ENCODE data around the gene ABTB2.

The ABTB2 gene

DNA sequence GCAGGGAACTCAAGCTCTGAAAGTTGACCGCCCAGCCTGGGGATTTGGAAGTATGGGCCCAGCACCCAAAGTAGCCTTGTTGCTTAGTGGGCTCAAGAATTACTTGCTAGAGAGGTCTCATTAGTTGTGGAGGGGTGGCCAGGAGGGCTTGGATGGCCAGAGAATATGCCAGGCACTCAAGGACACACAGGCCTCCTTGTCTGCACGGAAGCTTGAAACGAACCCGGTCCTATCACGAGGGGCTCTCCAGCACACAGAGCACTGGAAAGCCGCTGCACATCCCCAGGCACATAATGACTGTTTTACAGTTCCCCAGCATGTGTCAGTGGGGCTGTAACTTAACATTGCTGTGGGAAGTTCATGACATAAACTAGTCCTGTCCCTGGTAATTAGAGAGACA, 196.4 kb downstream of the ABTB2 start:
- no peak for DNase-seq

DNA sequence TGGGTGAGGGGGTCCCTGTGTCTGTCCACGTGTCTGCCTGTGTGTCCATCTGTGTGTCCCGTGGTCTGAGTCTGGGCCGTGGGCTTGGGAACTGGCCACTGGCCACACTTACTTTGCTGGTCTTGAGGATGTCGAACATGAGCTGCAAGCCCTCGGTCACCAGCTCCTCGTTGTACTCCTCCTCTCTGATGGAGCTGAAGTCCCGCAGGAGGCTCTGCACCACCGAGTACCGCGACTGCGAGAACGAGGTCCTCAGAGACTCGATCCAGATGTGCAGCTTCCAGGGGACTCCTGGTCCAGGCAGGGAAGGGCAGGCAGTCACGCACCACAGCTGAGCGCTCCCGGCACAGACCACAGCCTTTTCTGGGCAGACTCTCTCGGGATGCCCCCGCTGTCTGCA, 197.0 kb downstream of the ABTB2 start:
- DNase-seq, result no peak

- DNase-seq, result no peak
Observed at GRCh38 chr11:34160049-34160721, 197.6 kb downstream of the ABTB2 start.

DNA sequence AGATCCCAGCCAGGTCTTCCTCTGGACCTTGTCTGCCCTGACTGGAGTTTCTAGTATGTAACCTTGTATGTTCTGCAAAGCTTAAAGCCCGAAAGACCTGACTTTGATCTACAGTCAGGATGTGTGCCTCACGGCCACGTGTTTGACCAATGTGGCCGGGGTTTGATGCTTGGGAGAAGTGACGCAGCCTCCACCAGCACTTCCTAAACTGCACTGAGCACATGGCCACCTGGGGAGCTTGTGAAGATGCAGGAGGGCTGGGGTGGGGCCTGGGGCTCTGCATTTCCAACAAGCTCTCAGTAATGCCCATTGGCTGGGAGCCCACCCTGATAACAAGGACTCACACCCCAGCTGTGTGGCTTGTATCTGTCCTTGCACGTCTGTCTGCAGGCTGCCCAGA, 199.1 kb downstream of the ABTB2 start:
- DNase-seq, result no peak

GRCh38 chr11:34157163-34157562, 200.6 kb downstream of the ABTB2 start:
- no peak for DNase-seq

GRCh38 chr11:34155757-34156062, 202.1 kb downstream of the ABTB2 start:
- no peak for DNase-seq

- no peak for DNase-seq
Observed at GRCh38 chr11:34155057-34155756, 202.6 kb downstream of the ABTB2 start.

DNA sequence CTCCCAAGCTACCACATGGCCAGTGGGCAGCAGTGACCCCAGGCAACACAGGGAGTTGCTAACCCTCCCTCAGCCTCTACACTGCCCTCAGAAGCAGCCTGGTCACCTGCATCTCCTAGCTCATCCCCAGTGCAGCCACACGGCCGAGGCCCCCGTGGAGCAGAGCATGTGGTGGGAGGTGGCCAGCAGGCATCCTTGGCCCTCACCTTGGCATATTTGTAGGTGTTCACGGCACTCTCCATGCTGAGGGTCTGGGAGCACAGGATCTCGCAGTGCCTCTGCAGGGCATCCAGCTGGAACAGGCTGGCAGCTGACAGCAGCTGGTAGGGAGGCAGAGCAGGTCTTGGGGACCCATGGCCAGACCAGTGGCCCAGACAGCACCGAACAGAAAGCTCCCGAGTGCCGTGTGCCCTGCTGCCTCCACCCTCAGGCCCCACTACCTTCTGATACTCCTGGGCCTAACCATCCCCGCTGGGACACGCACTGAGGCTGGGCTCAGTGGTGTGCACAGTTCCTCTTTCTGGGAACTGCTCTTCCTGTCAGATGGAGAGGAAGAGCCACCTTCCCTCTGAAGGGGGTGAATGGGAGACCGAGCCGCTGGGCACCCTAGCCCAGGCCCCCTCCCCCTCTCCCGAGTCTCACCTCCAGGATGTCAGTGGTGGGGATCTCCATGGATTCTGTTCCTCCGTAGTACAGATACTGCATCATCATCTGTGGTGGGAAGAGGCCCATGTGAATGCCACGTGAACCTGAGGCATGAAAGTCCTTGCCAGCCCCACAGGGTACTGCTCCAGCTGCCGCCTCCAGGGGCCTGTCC, 203.5 kb downstream of the ABTB2 start:
- DNase-seq, result peak; percentile 53

DNA sequence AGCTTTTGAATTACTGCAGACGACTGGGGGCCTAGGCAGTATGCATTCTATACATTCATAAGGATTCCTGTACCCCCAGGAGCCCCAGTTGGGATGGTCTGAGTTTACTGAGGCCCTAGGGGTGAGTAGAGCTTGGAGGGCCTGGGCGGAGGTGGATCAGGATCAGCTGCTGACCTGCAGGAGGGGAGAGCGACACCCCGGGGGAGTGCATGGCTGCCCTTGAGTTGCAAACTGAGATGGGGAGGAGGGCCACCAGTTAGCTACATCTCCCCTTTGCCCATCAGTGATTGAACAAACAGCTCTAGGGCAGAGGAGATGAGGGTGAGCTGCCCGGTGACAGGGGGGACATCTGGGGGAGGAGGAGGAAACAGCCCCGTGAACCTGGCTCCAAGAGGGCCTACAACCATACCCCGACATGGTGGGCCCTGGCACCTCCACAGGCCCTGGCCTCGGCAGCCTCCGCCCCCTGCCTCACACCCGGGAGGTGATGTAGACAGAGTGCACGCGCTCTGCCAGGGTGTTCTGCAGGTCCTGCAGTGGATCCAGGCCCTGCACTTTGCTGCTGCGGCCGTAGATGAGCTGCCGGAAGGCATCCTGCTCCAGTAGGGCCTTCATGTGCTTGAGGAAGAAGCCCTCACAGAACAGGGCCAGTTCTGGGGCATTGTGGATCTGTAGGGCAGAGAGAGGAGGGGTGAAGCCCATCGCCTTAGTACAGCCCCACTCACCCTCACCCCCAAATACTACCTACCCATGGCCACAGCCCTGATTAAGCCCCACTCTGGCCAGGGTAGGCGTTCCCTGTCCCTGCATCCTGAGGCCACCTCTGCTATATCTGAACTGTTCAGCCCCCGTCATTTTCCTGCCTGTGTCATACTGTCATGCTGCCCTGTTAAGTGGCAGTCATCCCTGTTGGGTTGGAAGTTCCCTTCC, 205.6 kb downstream of the ABTB2 start:
- no peak for DNase-seq

GRCh38 chr11:34151166-34151565, 206.6 kb downstream of the ABTB2 start:
- DNase-seq, result no peak

GRCh38 chr11:34150494-34151151, 207.2 kb downstream of the ABTB2 start:
- DNase-seq, result no peak

GRCh38 chr11:34149786-34150185, 208.0 kb downstream of the ABTB2 start:
- no peak for DNase-seq

DNA sequence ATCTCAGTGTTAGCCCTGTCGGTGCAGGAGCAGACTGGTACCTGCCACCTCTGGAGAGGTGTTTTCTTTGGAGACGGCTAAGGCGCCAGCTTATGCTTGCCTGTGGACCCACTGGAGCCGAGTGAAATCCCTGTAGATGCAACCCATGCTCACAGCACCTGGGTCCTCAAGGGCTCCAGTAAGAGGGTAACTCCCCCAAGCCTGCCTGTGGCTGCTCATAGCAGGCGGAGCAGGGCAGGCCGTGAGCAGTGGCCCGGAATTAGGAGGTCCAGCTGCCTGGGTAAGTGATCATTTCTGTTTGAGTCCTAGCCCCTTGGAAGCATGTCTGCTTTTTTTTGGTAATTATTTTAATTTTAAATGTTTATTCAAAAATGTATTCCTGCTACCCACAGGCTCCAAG, 208.5 kb downstream of the ABTB2 start:
- no peak for DNase-seq

- DNase-seq, result no peak
Observed at GRCh38 chr11:34148504-34149165, 209.2 kb downstream of the ABTB2 start.

DNA sequence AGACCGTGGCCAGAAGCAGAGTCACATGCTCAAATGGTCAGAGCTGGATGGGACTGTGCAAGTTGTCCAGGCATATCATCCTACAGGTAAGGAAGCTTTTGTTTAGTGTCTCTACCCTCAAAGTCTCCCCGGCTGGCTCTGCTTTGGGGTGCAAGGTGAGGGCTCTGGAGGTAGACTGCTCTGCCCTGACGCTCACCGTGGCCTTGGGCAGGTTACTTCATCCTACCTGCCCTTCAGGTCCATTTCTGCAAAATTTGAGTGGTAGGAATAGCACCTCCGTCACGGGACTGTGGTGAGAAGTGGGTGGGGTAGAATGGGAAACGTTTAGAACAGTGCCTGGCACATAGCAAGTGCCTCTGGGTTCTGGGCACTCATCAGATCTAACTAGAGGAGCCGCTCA, 210.2 kb downstream of the ABTB2 start:
- DNase-seq, result no peak

- no peak for DNase-seq
Observed at GRCh38 chr11:34146866-34147265, 210.9 kb downstream of the ABTB2 start.

- DNase-seq, result no peak
Observed at GRCh38 chr11:34146411-34146810, 211.4 kb downstream of the ABTB2 start.

DNA sequence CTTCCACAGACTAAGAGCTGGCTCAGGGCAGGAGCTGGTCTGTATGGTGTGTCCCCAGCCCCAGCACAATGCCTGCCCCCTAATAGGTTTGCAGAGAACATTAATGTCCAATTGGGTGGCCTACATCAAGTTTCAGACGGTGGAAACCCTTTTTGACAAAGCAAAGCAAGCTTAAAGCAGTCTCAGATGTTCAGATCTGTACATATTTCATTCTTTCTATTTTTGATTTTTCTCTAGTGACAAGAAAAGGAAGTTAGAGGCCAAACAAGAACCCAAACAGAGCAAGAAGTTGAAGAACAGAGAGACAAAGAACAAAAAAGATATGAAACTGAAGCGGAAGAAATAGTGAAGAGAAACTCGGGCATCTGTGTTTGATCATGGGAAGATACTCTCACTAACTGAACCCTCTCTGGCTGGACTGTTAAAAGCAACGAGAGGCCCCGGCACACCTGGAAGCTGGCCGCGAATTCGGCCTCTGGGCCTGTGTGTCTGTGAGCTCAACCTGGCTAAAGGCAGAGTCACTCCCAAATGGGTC, 211.9 kb downstream of the ABTB2 start:
- DNase-seq, result no peak

GRCh38 chr11:34145073-34145472, 212.7 kb downstream of the ABTB2 start:
- DNase-seq, result no peak

DNA sequence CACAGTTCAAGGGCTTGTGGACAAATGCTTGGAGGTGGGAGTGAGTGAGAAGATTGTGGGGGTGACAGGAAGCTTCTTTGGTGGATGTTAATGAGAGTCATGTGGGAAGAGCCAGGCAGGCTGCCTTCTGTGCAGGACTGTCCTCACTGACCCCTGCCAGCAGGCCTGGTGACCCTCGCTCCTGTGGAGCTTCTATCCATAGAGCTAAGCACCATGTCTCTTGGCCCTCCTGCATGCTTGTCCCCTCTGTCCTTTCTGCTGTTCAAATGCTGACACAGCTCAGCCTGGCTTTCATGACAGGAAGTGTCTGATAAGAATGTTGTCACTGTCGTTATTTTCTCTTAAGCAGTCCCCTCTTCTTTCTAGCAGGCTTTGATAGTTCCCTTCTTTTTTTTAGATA, 214.8 kb downstream of the ABTB2 start:
- DNase-seq, result no peak

DNA sequence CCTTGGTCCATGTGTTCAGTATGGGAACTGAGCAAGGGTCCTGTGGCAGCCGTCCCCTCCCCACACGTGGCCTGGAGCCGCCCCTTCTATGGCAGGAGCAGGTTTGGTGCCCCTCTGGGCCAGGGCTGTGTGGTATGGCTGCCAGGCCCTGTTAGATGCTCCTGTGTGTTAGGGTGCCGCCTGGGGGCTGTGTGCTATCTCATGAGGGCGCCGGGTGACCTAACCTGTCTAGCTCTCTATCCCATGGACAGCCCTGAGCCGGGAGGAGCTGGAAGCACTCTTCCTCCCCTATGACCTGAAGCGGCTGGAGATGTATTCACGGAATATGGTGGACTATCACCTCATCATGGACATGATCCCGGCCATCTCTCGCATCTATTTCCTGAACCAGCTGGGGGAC, 217.7 kb downstream of the ABTB2 start:
- DNase-seq, result no peak

- no peak for DNase-seq
Observed at GRCh38 chr11:34139346-34139745, 218.5 kb downstream of the ABTB2 start.
